HL-60 (cell line): ENCODE results near the gene KCNQ5.

Source experiments
- DNase-seq, 2 experiments: peaks; one replicate each; pipeline ENCODE4 v3.0.0-alpha.2; 2010 to 2020; ENCODE audit warnings: low read depth in 1 of 2, low spot score in 1 of 2
- H3K27ac ChIP-seq: fragments of 250-450 bp; sonication (Bioruptor Pico); replicated peaks from 2 replicates; pipeline ENCODE4 v1.5.1; 2020; ENCODE audit warnings: mild to moderate bottlenecking, moderate library complexity
- H3K27me3 ChIP-seq: fragments of 250-450 bp; sonication (Bioruptor Pico); 2 replicates; pipeline ENCODE4 v1.5.1; 2021; ENCODE audit warnings: mild to moderate bottlenecking, moderate library complexity; ENCODE audit not compliant: insufficient read depth, poor library complexity, severe bottlenecking
- H3K4me3 ChIP-seq: replicated peaks from 2 replicates; pipeline ENCODE4 v1.5.1; 2011; ENCODE audit warnings: mild to moderate bottlenecking, control low read depth, low read length; ENCODE audit not compliant: insufficient read depth
- GABPA ChIP-seq: IDR thresholded peaks from 2 replicates; pipeline ENCODE4 v1.6.1; 2012; ENCODE audit warnings: low read depth
- POLR2AphosphoS5 ChIP-seq: IDR thresholded peaks from 2 replicates; pipeline ENCODE4 v1.6.1; 2012; ENCODE audit warnings: low read depth
- SPI1 ChIP-seq: IDR thresholded peaks from 2 replicates; pipeline ENCODE4 v1.6.1; 2012; ENCODE audit warnings: low read depth, mild to moderate bottlenecking, borderline replicate concordance
- TF ChIP-seq, protein P1 (sequence below): IDR thresholded peaks from one replicate; pipeline ENCODE4 v1.5.1; 2011; ENCODE audit warnings: low read length, control low read depth, inconsistent platforms; ENCODE audit not compliant: insufficient read depth
- TF ChIP-seq, protein P2 (sequence below): IDR thresholded peaks from 2 replicates; pipeline ENCODE4 v1.6.1; 2012; ENCODE audit warnings: low read depth; ENCODE audit not compliant: insufficient replicate concordance

KCNQ5 gene

DNA sequence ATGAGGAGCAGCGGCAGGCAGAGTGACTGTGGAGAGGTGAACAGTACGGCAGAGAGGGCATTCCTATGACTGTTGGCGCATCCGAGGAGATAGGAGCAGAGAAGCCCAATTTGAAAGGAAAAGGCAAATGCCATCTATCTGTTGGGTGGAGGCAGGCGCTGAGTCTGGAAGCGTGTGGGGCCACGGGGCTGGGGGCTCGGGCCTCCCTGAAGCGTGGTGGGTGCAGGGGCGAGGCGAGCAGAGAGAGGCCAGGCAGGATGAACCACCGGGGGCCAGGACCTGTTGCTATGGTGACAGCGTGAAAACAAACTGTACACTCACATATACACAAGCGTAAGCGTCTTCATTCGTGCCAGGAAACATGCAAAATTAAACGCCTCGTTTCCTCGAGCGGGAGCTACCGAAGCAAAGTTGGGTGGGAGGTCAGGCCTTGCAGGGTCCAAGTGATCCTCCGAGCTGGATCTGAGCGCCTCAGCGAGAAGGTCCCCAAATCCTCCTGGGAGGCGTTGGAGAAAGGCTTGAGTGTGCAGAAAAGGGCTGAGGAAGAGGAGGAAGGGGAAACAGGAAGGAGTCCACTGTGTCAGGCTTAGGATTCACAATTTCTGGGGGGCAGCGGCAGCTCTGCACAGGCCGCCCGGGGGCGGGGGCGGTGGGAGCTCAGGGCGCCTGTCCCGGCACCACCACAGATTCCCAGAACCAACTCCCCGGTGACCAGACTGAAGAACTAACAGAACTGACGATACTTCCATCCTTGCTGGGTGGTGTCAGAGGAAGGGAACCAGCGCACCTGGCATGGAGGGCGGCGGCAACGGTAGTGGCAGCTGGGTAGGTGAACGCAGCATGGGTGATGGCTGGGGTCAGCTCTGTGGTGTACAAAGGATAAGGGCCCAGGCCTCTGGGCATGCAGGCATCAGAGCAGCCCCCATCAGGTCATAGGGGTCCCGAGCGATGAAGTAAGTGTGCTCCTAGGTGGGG lies 535.2 kb downstream of the KCNQ5 start:
- TF ChIP-seq SPI1 = no peak
- TF ChIP-seq GABPA = no peak
- TF ChIP-seq, protein P1, sequence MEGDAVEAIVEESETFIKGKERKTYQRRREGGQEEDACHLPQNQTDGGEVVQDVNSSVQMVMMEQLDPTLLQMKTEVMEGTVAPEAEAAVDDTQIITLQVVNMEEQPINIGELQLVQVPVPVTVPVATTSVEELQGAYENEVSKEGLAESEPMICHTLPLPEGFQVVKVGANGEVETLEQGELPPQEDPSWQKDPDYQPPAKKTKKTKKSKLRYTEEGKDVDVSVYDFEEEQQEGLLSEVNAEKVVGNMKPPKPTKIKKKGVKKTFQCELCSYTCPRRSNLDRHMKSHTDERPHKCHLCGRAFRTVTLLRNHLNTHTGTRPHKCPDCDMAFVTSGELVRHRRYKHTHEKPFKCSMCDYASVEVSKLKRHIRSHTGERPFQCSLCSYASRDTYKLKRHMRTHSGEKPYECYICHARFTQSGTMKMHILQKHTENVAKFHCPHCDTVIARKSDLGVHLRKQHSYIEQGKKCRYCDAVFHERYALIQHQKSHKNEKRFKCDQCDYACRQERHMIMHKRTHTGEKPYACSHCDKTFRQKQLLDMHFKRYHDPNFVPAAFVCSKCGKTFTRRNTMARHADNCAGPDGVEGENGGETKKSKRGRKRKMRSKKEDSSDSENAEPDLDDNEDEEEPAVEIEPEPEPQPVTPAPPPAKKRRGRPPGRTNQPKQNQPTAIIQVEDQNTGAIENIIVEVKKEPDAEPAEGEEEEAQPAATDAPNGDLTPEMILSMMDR = no peak
- no peak for TF ChIP-seq POLR2AphosphoS5
- TF ChIP-seq, protein P2, sequence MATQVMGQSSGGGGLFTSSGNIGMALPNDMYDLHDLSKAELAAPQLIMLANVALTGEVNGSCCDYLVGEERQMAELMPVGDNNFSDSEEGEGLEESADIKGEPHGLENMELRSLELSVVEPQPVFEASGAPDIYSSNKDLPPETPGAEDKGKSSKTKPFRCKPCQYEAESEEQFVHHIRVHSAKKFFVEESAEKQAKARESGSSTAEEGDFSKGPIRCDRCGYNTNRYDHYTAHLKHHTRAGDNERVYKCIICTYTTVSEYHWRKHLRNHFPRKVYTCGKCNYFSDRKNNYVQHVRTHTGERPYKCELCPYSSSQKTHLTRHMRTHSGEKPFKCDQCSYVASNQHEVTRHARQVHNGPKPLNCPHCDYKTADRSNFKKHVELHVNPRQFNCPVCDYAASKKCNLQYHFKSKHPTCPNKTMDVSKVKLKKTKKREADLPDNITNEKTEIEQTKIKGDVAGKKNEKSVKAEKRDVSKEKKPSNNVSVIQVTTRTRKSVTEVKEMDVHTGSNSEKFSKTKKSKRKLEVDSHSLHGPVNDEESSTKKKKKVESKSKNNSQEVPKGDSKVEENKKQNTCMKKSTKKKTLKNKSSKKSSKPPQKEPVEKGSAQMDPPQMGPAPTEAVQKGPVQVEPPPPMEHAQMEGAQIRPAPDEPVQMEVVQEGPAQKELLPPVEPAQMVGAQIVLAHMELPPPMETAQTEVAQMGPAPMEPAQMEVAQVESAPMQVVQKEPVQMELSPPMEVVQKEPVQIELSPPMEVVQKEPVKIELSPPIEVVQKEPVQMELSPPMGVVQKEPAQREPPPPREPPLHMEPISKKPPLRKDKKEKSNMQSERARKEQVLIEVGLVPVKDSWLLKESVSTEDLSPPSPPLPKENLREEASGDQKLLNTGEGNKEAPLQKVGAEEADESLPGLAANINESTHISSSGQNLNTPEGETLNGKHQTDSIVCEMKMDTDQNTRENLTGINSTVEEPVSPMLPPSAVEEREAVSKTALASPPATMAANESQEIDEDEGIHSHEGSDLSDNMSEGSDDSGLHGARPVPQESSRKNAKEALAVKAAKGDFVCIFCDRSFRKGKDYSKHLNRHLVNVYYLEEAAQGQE = no peak
- no peak overlapping the region for H3K4me3 ChIP-seq
- DNase-seq = no peak
- no peaks in the 10 kb centered on the region for H3K27me3 ChIP-seq
- no peak overlapping the region for H3K27ac ChIP-seq

DNA sequence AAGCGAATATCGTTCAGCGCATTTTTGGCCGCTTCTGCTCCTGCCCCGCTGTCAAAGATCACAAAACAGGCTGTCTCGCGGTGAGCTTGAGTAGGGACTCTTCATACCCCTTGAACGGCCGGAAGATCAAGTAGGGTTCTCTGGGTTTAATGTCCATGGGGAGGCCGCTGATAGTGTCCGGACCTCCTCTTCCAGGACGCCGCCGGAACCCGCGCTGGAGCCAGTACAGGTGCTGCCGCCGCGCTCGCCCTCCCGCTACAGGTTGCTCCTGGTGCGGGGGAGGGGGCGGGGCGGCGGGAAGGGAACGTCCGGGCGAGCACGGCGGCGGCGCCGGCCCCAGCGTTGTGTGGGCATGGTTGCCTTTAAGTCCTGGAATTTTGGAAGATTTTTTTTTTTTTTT lies 536.0 kb downstream of the KCNQ5 start:
- TF ChIP-seq POLR2AphosphoS5 (no peak), GABPA (no peak), SPI1 (no peak)
- TF ChIP-seq, protein P1 = no peak
- TF ChIP-seq, protein P2 = no peak
- H3K4me3 ChIP-seq = no peak overlapping the region
- DNase-seq = no peak
- no peak overlapping the region for H3K27ac ChIP-seq
- no peaks in the 10 kb centered on the region for H3K27me3 ChIP-seq

DNA sequence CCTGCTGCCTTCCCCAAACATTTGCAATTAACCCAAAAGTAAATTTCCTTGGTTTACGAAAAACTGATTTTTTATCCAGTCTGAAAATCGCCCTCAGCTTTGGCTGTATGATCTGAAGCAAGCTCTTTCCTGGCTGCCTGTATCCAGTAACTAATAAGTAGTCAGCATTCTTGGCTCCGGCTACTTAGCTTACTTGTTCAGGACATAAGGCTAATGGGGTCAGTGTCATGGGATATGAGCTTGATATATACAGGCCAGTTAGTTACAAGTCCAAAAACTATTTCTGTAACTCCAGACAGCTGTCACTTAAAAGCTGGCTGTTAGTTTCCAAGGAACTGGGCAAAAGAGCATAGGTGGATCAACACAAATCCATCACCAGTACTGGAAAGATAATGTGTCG lies 547.2 kb downstream of the KCNQ5 start:
- Histone ChIP-seq H3K27ac (no peak overlapping the region), H3K4me3 (no peak overlapping the region), H3K27me3 (no peaks in the 10 kb centered on the region)
- no peak for TF ChIP-seq POLR2AphosphoS5
- TF ChIP-seq, protein P2 = no peak
- no peak for TF ChIP-seq GABPA
- TF ChIP-seq, protein P1 = no peak
- TF ChIP-seq SPI1 = no peak
- no peak for DNase-seq
